HCT116 (cell line): Measurements from ENCODE around the gene MRPS21. TPM values are rescaled to one million over a fixed set of nuclear protein-coding genes. Genes with fewer than 3 reads are reported as not detected.

ENCODE experiments used
- ATAC-seq: fragments of 200-7000 bp; cut with Tn5 transposase; 2 replicates; pipeline ENCODE4 v1.9.1; 2020; ENCODE audit warnings: mild to moderate bottlenecking, moderate library complexity
- BruUV-seq: library from RNA; stranded (reverse); fragments of 400-500 nt; replicated peaks from 2 replicates; lab custom pipeline; 2021; lab: Mats Ljungman, UMichigan
- CTCF ChIA-PET: fragments of 300-600 bp; sonication (Branson Sonifier 250); formaldehyde crosslinking; loops from one replicate; lab custom pipeline; 2021; ENCODE audit warnings: antibody characterized with exemption; lab: Charles Lee
- POLR2A ChIA-PET: fragments of 300-600, 350-600 bp; sonication (Branson Sonifier 250); formaldehyde crosslinking; loops from one replicate; lab custom pipeline; 2021; ENCODE audit warnings: antibody characterized with exemption; lab: Charles Lee
- RAD21 ChIA-PET, 2 experiments: fragments of 300-600 bp; sonication (Branson Sonifier 250); formaldehyde crosslinking; loops; one replicate each; lab custom pipeline; 2023; ENCODE audit warnings: low total read pairs in 2 of 2; ENCODE audit not compliant: uncharacterized antibody in 2 of 2, unreplicated experiment in 2 of 2, low non-redundant PET in 1 of 2; lab: Charles Lee
- DNase-seq: peaks from one replicate; pipeline ENCODE4 v3.0.0-alpha.2; 2010; ENCODE audit warnings: low read depth, low spot score
- H2AFZ ChIP-seq: fragments of 200-600 bp; shearing (Covaris generic), sonication (generic); 2 replicates; pipeline ENCODE4 v1.6.1; 2017; ENCODE audit warnings: low read depth, mixed run types, mixed read lengths, antibody characterized with exemption, low read length; ENCODE audit not compliant: poor library complexity, severe bottlenecking
- H3K27ac ChIP-seq: 2 replicates; pipeline ENCODE4 v1.5.1; 2012; ENCODE audit warnings: low read depth, low read length
- H3K27me3 ChIP-seq: fragments of 200-600 bp; sonication (generic); 2 replicates; pipeline ENCODE4 v1.6.1; 2016; ENCODE audit warnings: mixed run types, low read length, mixed read lengths; ENCODE audit not compliant: insufficient read depth
- H3K36me3 ChIP-seq, 2 experiments: fragments of 200-500 bp in 1 of 2; fragments of 200-600 bp in 1 of 2; sonication (Bioruptor generic) in 1 of 2; sonication (generic) in 1 of 2; 2 replicates each; pipeline versions ENCODE4 v1.5.1 to v1.6.1; 2014 to 2016; ENCODE audit warnings: low read length in 2 of 2, inconsistent platforms in 1 of 2, mixed read lengths in 1 of 2, mixed run types in 1 of 2; ENCODE audit not compliant: insufficient read depth in 2 of 2, control insufficient read depth in 1 of 2
- H3K4me1 ChIP-seq, 2 experiments: fragments of 200-600 bp in 1 of 2; sonication (generic) in 1 of 2; 2 replicates each; pipeline versions ENCODE4 v1.5.1 to v1.6.1; 2012 to 2017; ENCODE audit warnings: low read length in 2 of 2, inconsistent platforms in 1 of 2, mild to moderate bottlenecking in 1 of 2, mixed read lengths in 1 of 2, mixed run types in 1 of 2, moderate library complexity in 1 of 2; ENCODE audit not compliant: insufficient read depth in 2 of 2, control insufficient read depth in 1 of 2
- H3K4me2 ChIP-seq: fragments of 200-600 bp; sonication (generic); 2 replicates; pipeline ENCODE4 v1.6.1; 2017; ENCODE audit warnings: mixed run types, low read length, mixed read lengths
- H3K4me3 ChIP-seq, 2 experiments: fragments of 200-600 bp in 1 of 2; sonication (generic) in 1 of 2; replicated peaks in 1 of 2; 2 replicates each; pipeline ENCODE4 v1.5.1; 2011 to 2016; ENCODE audit warnings: low read length in 2 of 2, control low read depth in 1 of 2, low read depth in 1 of 2, mild to moderate bottlenecking in 1 of 2, mixed read lengths in 1 of 2, mixed run types in 1 of 2
- H3K79me2 ChIP-seq: fragments of 200-600 bp; sonication (generic); 2 replicates; pipeline ENCODE4 v1.6.1; 2017; ENCODE audit warnings: mild to moderate bottlenecking, mixed run types, low read length, moderate library complexity, mixed read lengths; ENCODE audit not compliant: insufficient read depth
- H3K9ac ChIP-seq: fragments of 200-600 bp; sonication (generic); 2 replicates; pipeline ENCODE4 v1.6.1; 2016; ENCODE audit warnings: low read length, mixed read lengths
- H3K9me2 ChIP-seq: fragments of 200-600 bp; sonication (generic), shearing (Covaris generic); 2 replicates; pipeline ENCODE4 v1.6.1; 2017; ENCODE audit warnings: mixed run types, mild to moderate bottlenecking, moderate library complexity; ENCODE audit not compliant: insufficient read depth
- H3K9me3 ChIP-seq, 2 experiments: fragments of 200-500 bp in 1 of 2; fragments of 200-600 bp in 1 of 2; sonication (Bioruptor generic) in 1 of 2; sonication (generic) in 1 of 2; 2 replicates each; pipeline ENCODE4 v1.6.1; 2014 to 2017; ENCODE audit warnings: low read length in 2 of 2, mixed read lengths in 2 of 2, inconsistent platforms in 1 of 2, low read depth in 1 of 2, mild to moderate bottlenecking in 1 of 2, mixed run types in 1 of 2, moderate library complexity in 1 of 2; ENCODE audit not compliant: control insufficient read depth in 1 of 2, insufficient read depth in 1 of 2
- H4K20me1 ChIP-seq: fragments of 200-600 bp; sonication (generic), shearing (Covaris generic); 2 replicates; pipeline ENCODE4 v1.6.1; 2017; ENCODE audit warnings: mixed run types, mild to moderate bottlenecking, moderate library complexity; ENCODE audit not compliant: insufficient read depth
- CTCF ChIP-seq, 3 experiments: fragments of 200-600 bp in 1 of 3; sonication (generic) in 1 of 3; IDR thresholded peaks in 2 of 3; conservative IDR thresholded peaks in 1 of 3; 2 replicates each; pipeline ENCODE4 v1.5.1; 2012 to 2017; ENCODE audit warnings: low read depth in 2 of 3, low read length in 2 of 3, antibody characterized with exemption in 1 of 3, borderline replicate concordance in 1 of 3, control low read depth in 1 of 3, mild to moderate bottlenecking in 1 of 3, mixed read lengths in 1 of 3, mixed run types in 1 of 3, moderate library complexity in 1 of 3; ENCODE audit not compliant: insufficient read depth in 1 of 3
- EGR1 ChIP-seq: IDR thresholded peaks from 2 replicates; pipeline ENCODE4 v1.6.1; 2012; ENCODE audit warnings: low read depth
- EZH2phosphoT487 ChIP-seq: fragments of 200-600 bp; IDR thresholded peaks from 2 replicates; pipeline ENCODE4 v1.6.1; 2018; ENCODE audit warnings: antibody characterized with exemption, borderline replicate concordance
- POLR2AphosphoS5 ChIP-seq: IDR thresholded peaks from 2 replicates; pipeline ENCODE4 v1.6.1; 2011; ENCODE audit warnings: mild to moderate bottlenecking, low read depth, low read length, moderate library complexity
- RAD21 ChIP-seq: IDR thresholded peaks from 2 replicates; pipeline ENCODE4 v1.6.1; 2012; ENCODE audit warnings: low read depth, mild to moderate bottlenecking
- REST ChIP-seq: IDR thresholded peaks from 2 replicates; pipeline ENCODE4 v1.6.1; 2012; ENCODE audit warnings: low read depth
- YY1 ChIP-seq: IDR thresholded peaks from 2 replicates; pipeline ENCODE4 v1.6.1; 2011; ENCODE audit warnings: low read length, low read depth, moderate library complexity, mild to moderate bottlenecking; ENCODE audit not compliant: insufficient replicate concordance; ENCODE audit errors: extremely low read depth
- ZBTB33 ChIP-seq: IDR thresholded peaks from 2 replicates; pipeline ENCODE4 v1.6.1; 2011; ENCODE audit warnings: mild to moderate bottlenecking, low read length, moderate library complexity; ENCODE audit not compliant: insufficient replicate concordance; ENCODE audit errors: extremely low read depth
- ZNF274 ChIP-seq: fragments of 200-500 bp; sonication (Bioruptor generic); IDR thresholded peaks from 2 replicates; pipeline ENCODE4 v1.6.1; 2014; ENCODE audit warnings: mild to moderate bottlenecking, low read depth, low read length, inconsistent platforms
- intact Hi-C: fragments of 100-400 bp; cut with micrococcal nuclease; formaldehyde crosslinking; loops from 2 replicates; pipeline ENCODE4 v1.10.0; 2022
- total RNA-seq: library from RNA; stranded (reverse); gene quantifications from one replicate; pipeline ENCODE4 v1.2.1, GENCODE V29; 2021; ENCODE audit not compliant: unreplicated experiment

MRPS21 gene
- total RNA-seq, 1 experiment from 2014 or later: 96.9 TPM

- TF ChIP-seq EGR1 (no peak), POLR2AphosphoS5 (peak; percentile 43)
- ChIA-PET RAD21 (no interaction called here), POLR2A (interaction anchor here (0.7 kb wide), 1 partner anchor 36 kb away, joined by 3 read pairs; no protein-coding TSS in a partner anchor), CTCF (no interaction called here)
- intact Hi-C loops: no loop called here
- Histone ChIP-seq H3K9me3 (no peaks in the 10 kb centered on the region), H2AFZ (no peak overlapping the region), H3K9ac (no peak overlapping the region), H4K20me1 (no peaks in the 10 kb centered on the region), H3K9me2 (no peaks in the 10 kb centered on the region), H3K4me3 (no peak overlapping the region), H3K27me3 (no peaks in the 10 kb centered on the region), H3K36me3 (peaks cover 5 to 10% of the 10 kb centered on the region in 2 experiments; a peak in 3 of 4 replicates), H3K4me1 (no peaks in the 10 kb centered on the region), H3K27ac (no peak overlapping the region), H3K79me2 (0 out of 2 replicates have a peak, but pooled peaks cover 3% of the 10 kb centered on the region), H3K4me2 (no peak overlapping the region)
- ATAC-seq: no peak
- BruUV-seq: TSS peak; percentile 40
- no peak for DNase-seq
Measured at GRCh38 chr1:150309758-150310508, 16.3 kb downstream of the MRPS21 start.

GRCh38 chr1:150311762-150312161 lies 18.1 kb downstream of the MRPS21 start:
- no peaks in the 10 kb centered on the region for H3K79me2 ChIP-seq
- no peak overlapping the region for H3K9ac ChIP-seq
- H3K27ac ChIP-seq: no peak overlapping the region
- CTCF ChIA-PET: no interaction called here
- POLR2A ChIA-PET: no interaction called here
- H3K9me2 ChIP-seq: no peaks in the 10 kb centered on the region
- H3K4me2 ChIP-seq: no peak overlapping the region
- H3K4me3 ChIP-seq: no peak overlapping the region
- no peak overlapping the region for H2AFZ ChIP-seq
- peaks cover 5 to 10% of the 10 kb centered on the region in 2 experiments; a peak in 3 of 4 replicates for H3K36me3 ChIP-seq
- DNase-seq: no peak
- no peak for ATAC-seq
- no peaks in the 10 kb centered on the region for H3K4me1 ChIP-seq
- H3K27me3 ChIP-seq: no peaks in the 10 kb centered on the region
- no peaks in the 10 kb centered on the region for H4K20me1 ChIP-seq
- no TSS peak for BruUV-seq
- intact Hi-C loops: no loop called here
- no peaks in the 10 kb centered on the region for H3K9me3 ChIP-seq
- RAD21 ChIA-PET: no interaction called here
- TF ChIP-seq REST (no peak), YY1 (no peak), ZBTB33 (no peak), EGR1 (no peak), POLR2AphosphoS5 (no peak), CTCF (IDR thresholded peaks at IDR 0.05 in 2 of 3, conservative IDR thresholded peaks at IDR 0.05 in 1 of 3; ENCODE audit: borderline replicate concordance in 1 of 3, insufficient read depth in 1 of 3, low read depth in 2 of 3, low read length in 2 of 3) (no peak), EZH2phosphoT487 (no peak), RAD21 (no peak), ZNF274 (no peak)
